Activated CD4-positive, alpha-beta T cell treated with anti-CD3 and anti-CD28 coated beads for 36 hours (primary cell): ENCODE measurements around the gene SLC16A1. TPM values are rescaled to one million over a fixed set of nuclear protein-coding genes. Genes with fewer than 3 reads are reported as not detected.
"Not testable (repeated sequence)": the region's sequence is repeated elsewhere in the genome, so short reads cannot be mapped to it uniquely, and the experiment has no call there.

Source experiments
- ATAC-seq: fragments of 200-7000 bp; cut with Tn5 transposase; one replicate; pipeline ENCODE4 v1.10.0; 2021; ENCODE audit warnings: mild to moderate bottlenecking, moderate library complexity
- CTCF ChIA-PET: fragments of 350-600 bp; sonication (Branson Sonifier 250); formaldehyde crosslinking; loops from one replicate; lab custom pipeline; 2021; ENCODE audit warnings: antibody characterized with exemption; lab: Charles Lee
- POLR2A ChIA-PET: fragments of 350-600 bp; sonication (Branson Sonifier 250); formaldehyde crosslinking; loops from one replicate; lab custom pipeline; 2021; ENCODE audit warnings: antibody characterized with exemption, inconsistent platforms; lab: Charles Lee
- DNase-seq: peaks from one replicate; pipeline ENCODE4 v3.0.0-alpha.2; 2020
- H3K27ac Mint-ChIP-seq: one replicate; pipeline ENCODE4 v1.8.0; 2021; ENCODE audit warnings: mixed read lengths
- H3K27me3 Mint-ChIP-seq: one replicate; pipeline ENCODE4 v1.8.0; 2021; ENCODE audit warnings: mixed read lengths
- H3K36me3 Mint-ChIP-seq: one replicate; pipeline ENCODE4 v1.8.0; 2021; ENCODE audit warnings: low read depth, mixed read lengths
- H3K4me1 Mint-ChIP-seq: one replicate; pipeline ENCODE4 v1.8.0; 2021; ENCODE audit warnings: mixed read lengths
- H3K4me3 Mint-ChIP-seq: one replicate; pipeline ENCODE4 v1.8.0; 2021; ENCODE audit warnings: mild to moderate bottlenecking, moderate library complexity, mixed read lengths
- H3K9me3 Mint-ChIP-seq: one replicate; pipeline ENCODE4 v1.8.0; 2021; ENCODE audit warnings: low read depth, mixed read lengths
- intact Hi-C, 2 experiments: fragments of 100-400 bp; cut with DNase I in 1 of 2; cut with micrococcal nuclease in 1 of 2; formaldehyde crosslinking; loops; one replicate each; pipeline versions ENCODE4 v1.14.2 to v1.15.1; 2022 to 2024; cut with DNase I, micrococcal nuclease
- total RNA-seq, 2 experiments: library from RNA; stranded (reverse); gene quantifications; one replicate each; pipeline ENCODE4 v1.2.3, GENCODE V29; 2021

Gene SLC16A1
- total RNA-seq, 2 experiments from 2014 or later: 70.0 to 70.4 TPM

- H3K27me3 Mint-ChIP-seq: no peaks in the 10 kb centered on the region
- H3K9me3 Mint-ChIP-seq: no peaks in the 10 kb centered on the region
- no peak overlapping the region for H3K4me3 Mint-ChIP-seq
- DNase-seq (no peak), ATAC-seq (no peak)
- no peaks in the 10 kb centered on the region for H3K4me1 Mint-ChIP-seq
- intact Hi-C loops: no loop called here
- ChIA-PET POLR2A (no interaction called here), CTCF (no interaction called here)
- H3K27ac Mint-ChIP-seq: no peak overlapping the region
- H3K36me3 Mint-ChIP-seq: peaks cover 4% of the 10 kb centered on the region
Measured at GRCh38 chr1:112988367-112988766, 32.4 kb upstream of the SLC16A1 start.

- CTCF ChIA-PET: interaction anchor here (1.0 kb wide), 1 partner anchor 44 kb away, joined by 3 read pairs; no protein-coding TSS in a partner anchor
- Mint-ChIP-seq H3K4me3 (no peak overlapping the region), H3K36me3 (peaks cover 4% of the 10 kb centered on the region), H3K27ac (no peak overlapping the region), H3K9me3 (no peaks in the 10 kb centered on the region), H3K27me3 (no peaks in the 10 kb centered on the region), H3K4me1 (no peaks in the 10 kb centered on the region)
- POLR2A ChIA-PET: no interaction called here
- DNase-seq (no peak), ATAC-seq (peak; percentile 23)
- intact Hi-C loops: no loop called here
Measured at GRCh38 chr1:112985123-112985522, 29.1 kb upstream of the SLC16A1 start.

GRCh38 chr1:112983537-112984131 is 27.6 kb upstream of the SLC16A1 start:
- peaks cover 4% of the 10 kb centered on the region for H3K36me3 Mint-ChIP-seq
- no peak overlapping the region for H3K27ac Mint-ChIP-seq
- ChIA-PET CTCF (interaction anchor here (0.8 to 1.1 kb wide), 2 partner anchors 17 to 22 kb away, joined by 3 to 4 read pairs; no protein-coding TSS in a partner anchor), POLR2A (no interaction called here)
- no peaks in the 10 kb centered on the region for H3K27me3 Mint-ChIP-seq
- ATAC-seq (no peak), DNase-seq (no peak)
- H3K4me3 Mint-ChIP-seq: no peak overlapping the region
- no peaks in the 10 kb centered on the region for H3K9me3 Mint-ChIP-seq
- intact Hi-C loops: no loop called here
- no peaks in the 10 kb centered on the region for H3K4me1 Mint-ChIP-seq

GRCh38 chr1:112982853-112983536 is 27.0 kb upstream of the SLC16A1 start:
- no peak for ATAC-seq
- DNase-seq: no peak
- Mint-ChIP-seq H3K27ac (no peak overlapping the region), H3K4me1 (no peaks in the 10 kb centered on the region), H3K9me3 (no peaks in the 10 kb centered on the region), H3K4me3 (no peak overlapping the region), H3K27me3 (no peaks in the 10 kb centered on the region), H3K36me3 (peaks cover 6% of the 10 kb centered on the region)
- ChIA-PET CTCF (interaction anchor here (0.8 to 1.1 kb wide), 2 partner anchors 17 to 22 kb away, joined by 3 to 4 read pairs; no protein-coding TSS in a partner anchor), POLR2A (no interaction called here)
- intact Hi-C loops: no loop called here

GRCh38 chr1:112982328-112982727 is 26.3 kb upstream of the SLC16A1 start:
- no peaks in the 10 kb centered on the region for H3K9me3 Mint-ChIP-seq
- no peak overlapping the region for H3K4me3 Mint-ChIP-seq
- H3K36me3 Mint-ChIP-seq: peaks cover 6% of the 10 kb centered on the region
- intact Hi-C loops: no loop called here
- H3K4me1 Mint-ChIP-seq: no peaks in the 10 kb centered on the region
- no peak overlapping the region for H3K27ac Mint-ChIP-seq
- ChIA-PET POLR2A (no interaction called here), CTCF (interaction anchor here (1.1 kb wide), 1 partner anchor 16 kb away, joined by 3 read pairs; no protein-coding TSS in a partner anchor)
- ATAC-seq (no peak), DNase-seq (no peak)
- no peaks in the 10 kb centered on the region for H3K27me3 Mint-ChIP-seq

GRCh38 chr1:112981834-112982233 is 25.8 kb upstream of the SLC16A1 start:
- not testable (repeated sequence) for H3K4me3 Mint-ChIP-seq, ATAC-seq, H3K36me3 Mint-ChIP-seq

GRCh38 chr1:112981426-112981825 is 25.4 kb upstream of the SLC16A1 start:
- no peak overlapping the region for H3K27ac Mint-ChIP-seq
- no peak for ATAC-seq
- H3K9me3 Mint-ChIP-seq: no peaks in the 10 kb centered on the region
- ChIA-PET CTCF (no interaction called here), POLR2A (no interaction called here)
- intact Hi-C loops: no loop called here
- H3K4me3 Mint-ChIP-seq: no peak overlapping the region
- no peak for DNase-seq
- no peaks in the 10 kb centered on the region for H3K4me1 Mint-ChIP-seq
- peaks cover 6% of the 10 kb centered on the region for H3K36me3 Mint-ChIP-seq
- no peaks in the 10 kb centered on the region for H3K27me3 Mint-ChIP-seq

More at GRCh38 chr1:112981834-112982233, 25.8 kb upstream of the SLC16A1 start:
- DNase-seq, H3K27me3 Mint-ChIP-seq, POLR2A ChIA-PET, H3K9me3 Mint-ChIP-seq, H3K27ac Mint-ChIP-seq, CTCF ChIA-PET, intact Hi-C loops, H3K4me1 Mint-ChIP-seq: not testable (repeated sequence)

- Mint-ChIP-seq H3K27ac (no peak overlapping the region), H3K4me1 (no peaks in the 10 kb centered on the region), H3K4me3 (no peak overlapping the region), H3K36me3 (peaks cover 15% of the 10 kb centered on the region), H3K27me3 (no peaks in the 10 kb centered on the region), H3K9me3 (no peaks in the 10 kb centered on the region)
- ATAC-seq: no peak
- ChIA-PET POLR2A (no interaction called here), CTCF (no interaction called here)
- no peak for DNase-seq
- intact Hi-C loops: loop anchor here in 1 of 2 experiments (5.0 kb wide), 1 partner anchor 1907 kb away; no protein-coding TSS in a partner anchor
Measured at GRCh38 chr1:112975336-112975735, 19.3 kb upstream of the SLC16A1 start.

- intact Hi-C loops: loop anchor here in 1 of 2 experiments (5.0 kb wide), 1 partner anchor 1908 kb away; no protein-coding TSS in a partner anchor
- Mint-ChIP-seq H3K36me3 (peaks cover 19% of the 10 kb centered on the region), H3K9me3 (no peaks in the 10 kb centered on the region), H3K4me3 (no peak overlapping the region), H3K27me3 (no peaks in the 10 kb centered on the region), H3K27ac (no peak overlapping the region), H3K4me1 (no peaks in the 10 kb centered on the region)
- ChIA-PET CTCF (interaction anchor here (0.6 kb wide), 1 partner anchor 82 kb away, joined by 4 read pairs; no protein-coding TSS in a partner anchor), POLR2A (no interaction called here)
- DNase-seq: no peak
- ATAC-seq: no peak
Measured at GRCh38 chr1:112974646-112975045, 18.6 kb upstream of the SLC16A1 start.

- intact Hi-C loops: no loop called here
- ChIA-PET POLR2A (no interaction called here), CTCF (no interaction called here)
- Mint-ChIP-seq H3K27ac (no peak overlapping the region), H3K9me3 (no peaks in the 10 kb centered on the region), H3K4me1 (no peaks in the 10 kb centered on the region), H3K27me3 (no peaks in the 10 kb centered on the region), H3K4me3 (no peak overlapping the region), H3K36me3 (peaks cover 24% of the 10 kb centered on the region)
- ATAC-seq (no peak), DNase-seq (no peak)
Measured at GRCh38 chr1:112973788-112974187, 17.8 kb upstream of the SLC16A1 start.

- peaks cover 41% of the 10 kb centered on the region for H3K36me3 Mint-ChIP-seq
- CTCF ChIA-PET: interaction anchor here (0.6 to 1.2 kb wide), 2 partner anchors 15 to 102 kb away, joined by 3 read pairs; partner anchors contain the start of gene LRIG2
- POLR2A ChIA-PET: no interaction called here
- H3K27ac Mint-ChIP-seq: no peak overlapping the region
- no peaks in the 10 kb centered on the region for H3K27me3 Mint-ChIP-seq
- no peaks in the 10 kb centered on the region for H3K9me3 Mint-ChIP-seq
- ATAC-seq (no peak), DNase-seq (no peak)
- intact Hi-C loops: no loop called here
- peaks cover 1% of the 10 kb centered on the region for H3K4me1 Mint-ChIP-seq
- no peak overlapping the region for H3K4me3 Mint-ChIP-seq
Measured at GRCh38 chr1:112971006-112971405, 15.0 kb upstream of the SLC16A1 start.

GRCh38 chr1:112964347-112964746 is 8.4 kb upstream of the SLC16A1 start:
- H3K36me3 Mint-ChIP-seq: peaks cover 70% of the 10 kb centered on the region
- H3K27ac Mint-ChIP-seq: no peak overlapping the region
- CTCF ChIA-PET: interaction anchor here (1.0 kb wide), 1 partner anchor 145 kb away, joined by 3 read pairs; no protein-coding TSS in a partner anchor
- no peak for DNase-seq
- H3K4me1 Mint-ChIP-seq: peaks cover 33% of the 10 kb centered on the region
- intact Hi-C loops: no loop called here
- no peaks in the 10 kb centered on the region for H3K9me3 Mint-ChIP-seq
- H3K4me3 Mint-ChIP-seq: no peak overlapping the region
- POLR2A ChIA-PET: no interaction called here
- ATAC-seq: no peak
- H3K27me3 Mint-ChIP-seq: no peaks in the 10 kb centered on the region
